Mammary epithelial cell (primary cell): Measurements from ENCODE around the gene ABCC1.

Experiments
- CTCF ChIP-seq, 2 donors: IDR thresholded peaks in 1 of 2; conservative IDR thresholded peaks in 1 of 2; 2 replicates each; pipeline ENCODE4 v1.5.1; 2011 to 2012; ENCODE audit warnings: inconsistent platforms in 2 of 2, low read length in 2 of 2, mild to moderate bottlenecking in 2 of 2, control low read depth in 1 of 2, low read depth in 1 of 2; ENCODE audit not compliant: insufficient read depth in 1 of 2; ENCODE audit errors: extremely low read depth in 1 of 2
- EZH2 ChIP-seq: IDR thresholded peaks from 2 replicates; pipeline ENCODE4 v1.6.1; 2012; ENCODE audit warnings: low read length, inconsistent platforms, borderline replicate concordance

DNA sequence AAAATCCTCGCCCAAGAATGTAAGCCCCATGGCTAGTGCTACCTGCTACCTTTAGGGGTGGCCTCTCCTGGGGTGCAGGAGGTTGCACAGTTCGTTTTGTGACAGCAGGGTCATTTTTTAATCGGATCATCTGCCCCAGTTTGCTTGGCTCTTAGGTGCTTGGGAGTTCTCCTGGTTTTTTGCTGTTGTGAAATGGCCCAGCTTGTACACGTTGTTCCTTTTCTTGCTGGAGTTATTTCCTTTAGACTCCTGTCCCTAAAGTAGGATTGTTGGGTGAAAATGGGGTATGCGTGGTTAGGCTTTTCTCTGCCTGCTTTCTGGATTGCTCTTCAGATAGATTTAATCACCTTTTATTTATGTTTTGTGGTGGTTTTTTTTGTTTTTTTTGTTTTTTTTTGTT is 25.8 kb downstream of the ABCC1 start:
- TF ChIP-seq CTCF (conservative IDR thresholded peaks at IDR 0.05 in 1 of 2, IDR thresholded peaks at IDR 0.05 in 1 of 2; ENCODE audit: extremely low read depth in 1 of 2, insufficient read depth in 1 of 2, low read depth in 1 of 2, low read length in 2 of 2) (no peak), EZH2 (no peak)
